Tibial nerve (tissue), 4 donors: Measurements from ENCODE around the gene SPATS2.

ENCODE experiments used
- CTCF ChIP-seq, 5 experiments: fragments of 200-600 bp in 3 of 5; fragments of 450-650 bp in 2 of 5; sonication (generic) in 3 of 5; IDR thresholded peaks; one replicate each; pipeline ENCODE4 v1.5.1; 2016 to 2019; ENCODE audit warnings: antibody characterized with exemption in 5 of 5, mild to moderate bottlenecking in 3 of 5, moderate library complexity in 2 of 5
- EP300 ChIP-seq, 2 donors: sonication (generic); formaldehyde crosslinking; IDR thresholded peaks; one replicate each; pipeline ENCODE4 v1.6.1; 2017; ENCODE audit warnings: antibody characterized with exemption in 2 of 2, mild to moderate bottlenecking in 1 of 2
- POLR2A ChIP-seq, 2 donors: fragments of 450-650 bp; IDR thresholded peaks; one replicate each; pipeline ENCODE4 v1.6.1; 2017; ENCODE audit warnings: antibody characterized with exemption in 2 of 2, mild to moderate bottlenecking in 2 of 2, moderate library complexity in 2 of 2

GRCh38 chr12:49545815-49546214 lies 178.6 kb downstream of the SPATS2 start:
- no peak for TF ChIP-seq CTCF (IDR thresholded peaks at IDR 0.05)
- TF ChIP-seq EP300 (IDR thresholded peaks at IDR 0.05), result no peak
- no peak for TF ChIP-seq POLR2A (IDR thresholded peaks at IDR 0.05)
